ENCODE data around the gene LRRC59. TPM values are rescaled to one million over a fixed set of nuclear protein-coding genes. Genes with fewer than 3 reads are reported as not detected.

Gene LRRC59
- total and polyA plus RNA-seq, 2 of the 13 experiments (the other 11 are each of a cell fraction or from before 2014, with no cell fraction given) = 87.3 to 222 TPM

DNA sequence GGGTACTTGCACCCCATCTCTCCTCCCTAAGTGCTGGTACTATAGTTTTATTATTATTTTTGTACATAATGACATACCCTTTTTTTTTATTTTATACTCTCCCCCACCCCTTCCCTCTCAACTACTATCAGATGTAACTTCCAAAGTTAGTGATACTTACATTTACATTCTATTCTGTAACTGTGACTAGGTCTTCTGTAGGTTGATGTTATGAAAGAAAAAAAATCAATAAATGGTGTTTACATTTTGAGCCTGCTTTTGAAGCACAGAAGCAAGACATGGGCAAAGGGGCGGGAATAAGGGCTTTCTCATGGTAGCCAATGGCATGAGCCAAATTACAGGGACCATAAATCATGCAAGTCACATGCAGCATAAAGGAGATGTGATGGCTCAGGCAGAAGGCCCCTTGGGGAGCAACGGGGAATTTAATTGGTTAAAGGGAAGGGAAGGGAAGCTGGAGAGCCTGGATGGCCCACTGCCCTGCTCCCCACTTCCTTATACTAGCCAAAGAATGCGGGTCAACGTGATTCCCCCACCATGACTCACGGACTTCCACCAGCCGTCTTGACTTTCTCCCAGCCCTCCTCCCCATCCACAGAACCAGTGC lies 26.3 kb upstream of the LRRC59 start (continued):
- TF ChIP-seq TFDP2 (CRISPR knock-in tag; IDR thresholded peaks at IDR 0.05) = peak; percentile 78
- TF ChIP-seq, protein P1, sequence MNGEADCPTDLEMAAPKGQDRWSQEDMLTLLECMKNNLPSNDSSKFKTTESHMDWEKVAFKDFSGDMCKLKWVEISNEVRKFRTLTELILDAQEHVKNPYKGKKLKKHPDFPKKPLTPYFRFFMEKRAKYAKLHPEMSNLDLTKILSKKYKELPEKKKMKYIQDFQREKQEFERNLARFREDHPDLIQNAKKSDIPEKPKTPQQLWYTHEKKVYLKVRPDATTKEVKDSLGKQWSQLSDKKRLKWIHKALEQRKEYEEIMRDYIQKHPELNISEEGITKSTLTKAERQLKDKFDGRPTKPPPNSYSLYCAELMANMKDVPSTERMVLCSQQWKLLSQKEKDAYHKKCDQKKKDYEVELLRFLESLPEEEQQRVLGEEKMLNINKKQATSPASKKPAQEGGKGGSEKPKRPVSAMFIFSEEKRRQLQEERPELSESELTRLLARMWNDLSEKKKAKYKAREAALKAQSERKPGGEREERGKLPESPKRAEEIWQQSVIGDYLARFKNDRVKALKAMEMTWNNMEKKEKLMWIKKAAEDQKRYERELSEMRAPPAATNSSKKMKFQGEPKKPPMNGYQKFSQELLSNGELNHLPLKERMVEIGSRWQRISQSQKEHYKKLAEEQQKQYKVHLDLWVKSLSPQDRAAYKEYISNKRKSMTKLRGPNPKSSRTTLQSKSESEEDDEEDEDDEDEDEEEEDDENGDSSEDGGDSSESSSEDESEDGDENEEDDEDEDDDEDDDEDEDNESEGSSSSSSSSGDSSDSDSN (CRISPR knock-in tag; IDR thresholded peaks at IDR 0.05) = no peak
- TF ChIP-seq, protein P2, sequence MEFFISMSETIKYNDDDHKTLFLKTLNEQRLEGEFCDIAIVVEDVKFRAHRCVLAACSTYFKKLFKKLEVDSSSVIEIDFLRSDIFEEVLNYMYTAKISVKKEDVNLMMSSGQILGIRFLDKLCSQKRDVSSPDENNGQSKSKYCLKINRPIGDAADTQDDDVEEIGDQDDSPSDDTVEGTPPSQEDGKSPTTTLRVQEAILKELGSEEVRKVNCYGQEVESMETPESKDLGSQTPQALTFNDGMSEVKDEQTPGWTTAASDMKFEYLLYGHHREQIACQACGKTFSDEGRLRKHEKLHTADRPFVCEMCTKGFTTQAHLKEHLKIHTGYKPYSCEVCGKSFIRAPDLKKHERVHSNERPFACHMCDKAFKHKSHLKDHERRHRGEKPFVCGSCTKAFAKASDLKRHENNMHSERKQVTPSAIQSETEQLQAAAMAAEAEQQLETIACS (CRISPR knock-in tag; IDR thresholded peaks at IDR 0.05) = no peak
- TF ChIP-seq, protein P3, sequence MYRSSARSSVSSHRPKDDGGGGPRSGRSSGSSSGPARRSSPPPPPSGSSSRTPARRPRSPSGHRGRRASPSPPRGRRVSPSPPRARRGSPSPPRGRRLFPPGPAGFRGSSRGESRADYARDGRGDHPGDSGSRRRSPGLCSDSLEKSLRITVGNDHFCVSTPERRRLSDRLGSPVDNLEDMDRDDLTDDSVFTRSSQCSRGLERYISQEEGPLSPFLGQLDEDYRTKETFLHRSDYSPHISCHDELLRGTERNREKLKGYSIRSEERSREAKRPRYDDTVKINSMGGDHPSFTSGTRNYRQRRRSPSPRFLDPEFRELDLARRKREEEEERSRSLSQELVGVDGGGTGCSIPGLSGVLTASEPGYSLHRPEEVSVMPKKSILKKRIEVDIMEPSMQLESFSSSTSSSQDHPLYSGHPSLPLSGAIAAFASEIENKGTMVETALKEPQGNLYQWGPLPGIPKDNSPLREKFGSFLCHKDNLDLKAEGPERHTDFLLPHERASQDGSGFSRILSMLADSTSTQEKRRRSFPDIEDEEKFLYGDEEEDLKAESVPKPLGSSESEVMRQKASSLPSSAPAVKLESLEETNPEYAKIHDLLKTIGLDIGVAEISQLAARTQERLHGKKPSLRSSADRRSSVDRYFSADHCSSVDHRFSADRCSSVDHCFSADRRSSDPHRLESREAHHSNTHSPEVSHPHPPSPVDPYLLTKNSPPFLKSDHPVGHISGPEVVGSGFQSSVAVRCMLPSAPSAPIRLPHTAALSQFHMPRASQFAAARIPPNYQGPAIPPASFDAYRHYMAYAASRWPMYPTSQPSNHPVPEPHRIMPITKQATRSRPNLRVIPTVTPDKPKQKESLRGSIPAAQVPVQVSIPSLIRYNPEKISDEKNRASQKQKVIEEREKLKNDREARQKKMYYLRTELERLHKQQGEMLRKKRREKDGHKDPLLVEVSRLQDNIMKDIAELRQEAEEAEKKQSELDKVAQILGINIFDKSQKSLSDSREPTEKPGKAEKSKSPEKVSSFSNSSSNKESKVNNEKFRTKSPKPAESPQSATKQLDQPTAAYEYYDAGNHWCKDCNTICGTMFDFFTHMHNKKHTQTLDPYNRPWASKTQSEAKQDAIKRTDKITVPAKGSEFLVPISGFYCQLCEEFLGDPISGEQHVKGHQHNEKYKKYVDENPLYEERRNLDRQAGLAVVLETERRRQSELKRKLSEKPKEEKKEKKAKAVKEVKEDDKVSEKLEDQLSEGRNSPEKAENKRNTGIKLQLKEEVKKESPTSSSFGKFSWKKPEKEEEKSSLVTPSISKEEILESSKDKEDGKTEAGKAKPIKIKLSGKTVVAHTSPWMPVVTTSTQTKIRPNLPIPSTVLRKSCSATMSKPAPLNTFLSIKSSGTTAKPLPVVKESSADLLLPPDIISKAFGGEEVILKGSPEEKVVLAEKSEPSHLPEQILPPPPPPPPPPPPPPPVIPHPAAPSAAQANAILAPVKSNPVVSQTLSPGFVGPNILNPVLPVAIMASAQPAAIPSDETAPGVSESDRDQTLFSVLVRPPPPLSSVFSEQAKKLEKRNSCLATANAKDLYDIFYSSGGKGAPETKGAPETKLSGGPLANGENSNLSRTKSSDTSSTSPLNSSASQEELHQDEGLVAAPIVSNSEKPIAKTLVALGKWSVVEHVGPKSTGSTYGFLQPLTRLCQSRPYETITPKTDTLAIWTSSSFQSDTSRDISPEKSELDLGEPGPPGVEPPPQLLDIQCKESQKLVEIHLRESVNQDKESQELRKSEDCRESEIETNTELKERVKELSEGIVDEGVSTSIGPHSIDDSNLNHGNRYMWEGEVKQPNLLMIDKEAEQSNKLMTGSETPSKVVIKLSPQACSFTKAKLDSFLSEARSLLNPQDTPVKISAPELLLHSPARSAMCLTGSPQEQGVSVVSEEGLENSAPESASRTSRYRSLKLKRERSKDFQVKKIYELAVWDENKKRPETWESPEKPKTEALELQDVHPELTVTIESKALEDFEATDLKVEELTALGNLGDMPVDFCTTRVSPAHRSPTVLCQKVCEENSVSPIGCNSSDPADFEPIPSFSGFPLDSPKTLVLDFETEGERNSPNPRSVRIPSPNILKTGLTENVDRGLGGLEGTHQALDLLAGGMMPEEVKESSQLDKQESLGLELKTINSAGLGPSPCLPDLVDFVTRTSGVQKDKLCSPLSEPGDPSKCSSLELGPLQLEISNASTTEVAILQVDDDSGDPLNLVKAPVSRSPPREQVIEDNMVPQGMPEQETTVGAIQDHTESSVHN (CRISPR knock-in tag; IDR thresholded peaks at IDR 0.05) = no peak
- TF ChIP-seq CEBPB (IDR thresholded peaks at IDR 0.05; ENCODE audit: borderline replicate concordance, low read depth, low read length) = peak; percentile 48; the same call in 1 of the 2 replicates
- TF ChIP-seq KAT8 (CRISPR knock-in tag; IDR thresholded peaks at IDR 0.05) = peak; percentile 88
- TF ChIP-seq ZNF414 (CRISPR knock-in tag; IDR thresholded peaks at IDR 0.05) = 0 out of 2 replicates have a peak, but pooled peaks have one; percentile 35
- no peak for TF ChIP-seq SIN3B (IDR thresholded peaks at IDR 0.05; ENCODE audit: low read length)
- no peak; the same call in 1 of the 2 replicates for TF ChIP-seq YEATS4 (CRISPR knock-in tag; IDR thresholded peaks at IDR 0.05; ENCODE audit: borderline replicate concordance)
- TF ChIP-seq, protein P4, sequence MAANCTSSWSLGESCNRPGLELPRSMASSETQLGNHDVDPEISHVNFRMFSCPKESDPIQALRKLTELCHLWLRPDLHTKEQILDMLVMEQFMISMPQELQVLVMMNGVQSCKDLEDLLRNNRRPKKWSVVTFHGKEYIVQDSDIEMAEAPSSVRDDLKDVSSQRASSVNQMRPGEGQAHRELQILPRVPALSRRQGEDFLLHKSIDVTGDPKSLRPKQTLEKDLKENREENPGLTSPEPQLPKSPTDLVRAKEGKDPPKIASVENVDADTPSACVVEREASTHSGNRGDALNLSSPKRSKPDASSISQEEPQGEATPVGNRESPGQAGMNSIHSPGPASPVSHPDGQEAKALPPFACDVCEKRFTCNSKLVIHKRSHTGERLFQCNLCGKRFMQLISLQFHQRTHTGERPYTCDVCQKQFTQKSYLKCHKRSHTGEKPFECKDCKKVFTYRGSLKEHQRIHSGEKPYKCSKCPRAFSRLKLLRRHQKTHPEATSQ (CRISPR knock-in tag; IDR thresholded peaks at IDR 0.05; ENCODE audit: borderline replicate concordance) = 0 out of 2 replicates have a peak, but pooled peaks have one; percentile 34
- TF ChIP-seq, protein P5, sequence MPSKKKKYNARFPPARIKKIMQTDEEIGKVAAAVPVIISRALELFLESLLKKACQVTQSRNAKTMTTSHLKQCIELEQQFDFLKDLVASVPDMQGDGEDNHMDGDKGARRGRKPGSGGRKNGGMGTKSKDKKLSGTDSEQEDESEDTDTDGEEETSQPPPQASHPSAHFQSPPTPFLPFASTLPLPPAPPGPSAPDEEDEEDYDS (CRISPR knock-in tag; IDR thresholded peaks at IDR 0.05) = peak; percentile 53; the same call in 1 of the 2 replicates

All from HepG2 (cell line).